Astrocyte of the cerebellum (primary cell): ENCODE data around the gene MANEAL.
A peak's percentile ranks its signal among the peaks of the same experiment; 100 is the strongest.
"Not testable (repeated sequence)": the region's sequence is repeated elsewhere in the genome, so short reads cannot be mapped to it uniquely, and the experiment has no call there.

ENCODE experiments used
- DNase-seq: peaks from one replicate; pipeline ENCODE4 v3.0.0-alpha.2; 2011; ENCODE audit warnings: low read depth
- H3K4me3 ChIP-seq: 2 replicates; pipeline ENCODE4 v1.5.1; 2011; ENCODE audit warnings: mild to moderate bottlenecking, low read depth, low read length, moderate library complexity
- in situ Hi-C: cut with HindIII; loops from 2 replicates; pipeline ENCODE4 v1.10.0; 2017; ENCODE audit warnings: low sequenced_read_pairs
- TF ChIP-seq, protein P1 (sequence below): IDR thresholded peaks from 2 replicates; pipeline ENCODE4 v1.5.1; 2012; ENCODE audit warnings: low read length, low read depth, moderate library complexity, mild to moderate bottlenecking; ENCODE audit errors: missing control alignments

Gene MANEAL

DNA sequence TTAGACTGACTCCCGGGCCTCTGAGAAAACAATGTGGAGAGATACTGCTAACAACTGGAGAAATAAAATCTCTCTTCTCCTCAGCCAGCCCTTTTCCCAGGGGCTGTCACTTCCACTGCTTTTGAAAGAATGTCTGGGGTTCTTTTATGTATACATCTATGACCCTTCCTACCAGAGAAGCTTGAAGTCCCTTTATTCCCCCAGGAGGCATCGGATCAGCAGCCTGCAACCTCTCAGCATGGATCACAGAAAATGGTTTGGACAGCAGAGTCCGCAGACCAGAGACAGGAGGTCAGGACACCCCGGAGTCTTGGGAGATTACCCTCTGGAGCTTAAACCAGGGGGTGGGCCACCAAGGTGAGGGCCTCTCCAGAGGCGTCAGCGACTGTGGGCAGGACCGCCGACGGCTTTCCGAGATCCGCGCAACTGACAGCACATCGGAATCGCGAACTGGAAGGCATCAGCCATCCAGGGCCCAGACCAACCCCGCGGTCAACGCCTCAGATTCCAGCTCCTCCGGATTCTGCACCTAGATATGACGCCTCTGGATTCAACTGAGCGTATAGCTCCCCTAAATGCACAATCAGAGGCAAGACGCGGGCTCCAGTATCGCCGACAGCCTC is 29.7 kb upstream of the MANEAL start:
- TF ChIP-seq, protein P1, sequence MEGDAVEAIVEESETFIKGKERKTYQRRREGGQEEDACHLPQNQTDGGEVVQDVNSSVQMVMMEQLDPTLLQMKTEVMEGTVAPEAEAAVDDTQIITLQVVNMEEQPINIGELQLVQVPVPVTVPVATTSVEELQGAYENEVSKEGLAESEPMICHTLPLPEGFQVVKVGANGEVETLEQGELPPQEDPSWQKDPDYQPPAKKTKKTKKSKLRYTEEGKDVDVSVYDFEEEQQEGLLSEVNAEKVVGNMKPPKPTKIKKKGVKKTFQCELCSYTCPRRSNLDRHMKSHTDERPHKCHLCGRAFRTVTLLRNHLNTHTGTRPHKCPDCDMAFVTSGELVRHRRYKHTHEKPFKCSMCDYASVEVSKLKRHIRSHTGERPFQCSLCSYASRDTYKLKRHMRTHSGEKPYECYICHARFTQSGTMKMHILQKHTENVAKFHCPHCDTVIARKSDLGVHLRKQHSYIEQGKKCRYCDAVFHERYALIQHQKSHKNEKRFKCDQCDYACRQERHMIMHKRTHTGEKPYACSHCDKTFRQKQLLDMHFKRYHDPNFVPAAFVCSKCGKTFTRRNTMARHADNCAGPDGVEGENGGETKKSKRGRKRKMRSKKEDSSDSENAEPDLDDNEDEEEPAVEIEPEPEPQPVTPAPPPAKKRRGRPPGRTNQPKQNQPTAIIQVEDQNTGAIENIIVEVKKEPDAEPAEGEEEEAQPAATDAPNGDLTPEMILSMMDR: no peak

DNA sequence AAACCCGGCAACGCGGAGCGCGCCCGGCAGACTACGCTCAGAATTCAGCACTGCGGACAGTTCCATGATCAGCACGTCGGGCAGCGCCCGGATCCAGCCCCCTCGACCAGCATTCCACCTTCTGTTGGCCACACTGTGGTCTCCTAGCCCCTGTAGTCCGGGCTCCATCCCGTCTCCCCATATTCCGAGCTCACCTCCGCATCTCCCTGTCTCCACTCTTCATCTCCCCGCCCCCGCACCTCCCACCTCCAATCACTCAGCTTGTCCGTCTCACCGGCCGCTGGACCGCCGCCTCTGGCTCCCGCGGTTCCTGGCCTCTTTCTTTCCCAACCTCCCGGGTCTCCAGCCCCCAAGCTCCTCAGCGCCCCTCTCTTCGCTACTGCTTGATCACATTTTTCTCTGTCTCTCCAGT is 29.2 kb upstream of the MANEAL start:
- DNase-seq: peak; percentile 18
- TF ChIP-seq, protein P1: no peak
- H3K4me3 ChIP-seq: no peak overlapping the region
- in situ Hi-C loops: no loop called here

More for the DNA sequence above, 29.7 kb upstream of the MANEAL start:
- no peak overlapping the region for H3K4me3 ChIP-seq
- in situ Hi-C loops: no loop called here
- DNase-seq: no peak

DNA sequence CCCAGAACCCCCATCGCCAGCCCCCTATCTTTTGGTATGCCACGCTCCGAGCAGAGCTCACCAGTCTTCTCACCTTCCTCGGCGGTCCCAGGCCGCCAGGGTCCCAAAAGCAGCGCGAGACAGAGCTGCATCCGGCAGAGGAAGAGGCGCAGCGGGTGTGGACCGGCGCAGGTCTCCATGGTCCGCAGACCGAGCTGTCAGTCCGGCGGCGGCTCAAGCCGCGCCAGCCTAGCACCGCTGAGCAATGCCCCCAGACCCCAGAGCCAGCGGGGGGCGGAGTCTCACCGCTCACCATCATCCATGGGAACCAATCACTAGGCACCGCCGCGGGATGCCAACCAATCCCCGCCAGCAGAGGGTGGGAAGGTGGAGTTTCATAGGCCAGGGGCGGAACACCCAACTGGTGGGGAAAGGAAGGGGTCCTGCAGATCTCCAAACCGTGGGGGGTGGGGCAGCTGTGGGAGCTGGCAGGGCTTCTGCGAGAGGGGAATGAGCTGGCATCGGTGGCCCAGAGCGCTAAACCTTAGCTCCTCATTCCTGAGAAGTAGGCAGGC is 28.7 kb upstream of the MANEAL start, which contains the start of gene EPHA10:
TSS of gene EPHA10 (minus strand) at position 233 of the 554 bp plus-strand sequence. CDS start at position 179, 54 bp downstream.
- no peak within 1 kb of the TSS for H3K4me3 ChIP-seq
- TF ChIP-seq, protein P1: no peak
- in situ Hi-C loops: no loop called here
- no peak for DNase-seq

DNA sequence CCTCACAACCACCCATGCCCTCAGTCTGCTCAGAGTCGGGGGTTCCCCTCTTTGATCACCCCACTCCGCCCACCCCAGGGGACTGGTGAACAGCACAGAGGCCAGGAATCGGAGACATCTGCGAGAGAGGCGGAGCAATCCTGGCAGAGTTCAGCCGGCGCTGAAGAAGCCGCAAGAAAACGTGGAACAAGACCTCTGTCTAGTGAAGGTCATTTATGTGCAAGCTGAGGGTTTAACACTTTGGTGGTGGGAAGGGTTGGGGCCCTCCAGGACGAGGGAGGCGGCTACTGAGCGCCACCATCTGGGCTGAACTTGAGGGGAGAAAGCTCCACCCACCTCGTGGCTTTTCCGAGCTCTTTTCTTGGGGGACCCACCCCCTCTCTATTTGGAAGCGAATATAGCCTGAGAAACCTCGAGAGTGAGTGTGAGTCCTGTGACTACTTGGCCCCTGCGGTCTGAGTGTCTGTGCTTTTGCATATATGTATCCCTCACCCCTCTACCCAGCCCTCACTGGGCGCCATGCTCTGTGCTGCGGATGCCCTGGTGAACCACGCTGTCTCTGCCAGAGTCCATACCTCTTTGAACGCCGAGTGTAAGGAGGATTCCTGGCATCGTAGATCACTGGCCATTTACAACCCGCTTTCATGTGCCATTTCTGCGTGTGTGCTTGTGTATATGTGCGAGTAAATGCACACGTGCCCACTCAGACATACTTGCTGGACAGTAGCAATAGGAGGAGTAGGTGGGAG is 27.6 kb upstream of the MANEAL start:
- TF ChIP-seq, protein P1: no peak
- in situ Hi-C loops: no loop called here
- no peak overlapping the region for H3K4me3 ChIP-seq
- DNase-seq: no peak

DNA sequence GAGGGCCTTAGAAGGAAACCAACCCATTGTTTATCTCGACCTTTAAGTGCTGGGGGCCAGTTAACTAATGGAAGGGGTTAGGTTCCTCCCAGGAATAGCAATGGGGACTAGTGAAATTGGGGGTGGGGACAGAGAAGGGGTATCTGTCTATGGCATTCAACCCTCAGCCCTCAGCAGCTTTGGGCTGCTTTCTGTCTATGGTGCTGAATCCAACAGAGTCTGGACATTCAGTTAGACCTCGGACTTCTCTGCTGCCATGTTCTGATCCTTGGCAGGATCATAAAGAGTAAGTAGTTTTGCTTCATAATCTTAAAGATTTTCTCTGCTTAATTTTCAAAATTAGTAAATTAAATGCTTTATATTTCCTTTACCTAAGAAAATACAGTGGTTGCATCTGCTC is 26.2 kb upstream of the MANEAL start:
- DNase-seq: no peak
- TF ChIP-seq, protein P1: no peak
- H3K4me3 ChIP-seq: no peak overlapping the region
- in situ Hi-C loops: no loop called here

DNA sequence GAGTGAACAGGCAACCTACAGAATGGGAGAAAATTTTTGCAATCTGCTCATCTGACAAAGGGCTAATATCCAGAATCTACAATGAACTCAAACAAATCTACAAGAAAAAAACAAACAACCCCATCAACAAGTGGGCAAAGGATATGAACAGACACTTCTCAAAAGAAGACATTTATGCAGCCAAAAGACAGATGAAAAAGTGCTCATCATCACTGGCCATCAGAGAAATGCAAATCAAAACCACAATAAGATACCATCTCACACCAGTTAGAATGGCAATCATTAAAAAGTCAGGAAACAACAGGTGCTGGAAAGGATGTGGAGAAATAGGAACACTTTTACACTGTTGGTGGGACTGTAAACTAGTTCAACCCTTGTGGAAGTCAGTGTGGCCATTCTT is 22.2 kb upstream of the MANEAL start:
- DNase-seq, H3K4me3 ChIP-seq, in situ Hi-C loops: not testable (repeated sequence)
